Transverse colon (tissue), 4 donors: Measurements from ENCODE around the gene KRTAP21-2. TPM values are rescaled to one million over a fixed set of nuclear protein-coding genes. Genes with fewer than 3 reads are reported as not detected.

Source experiments
- DNase-seq: peaks from one replicate; pipeline ENCODE4 v3.0.0-alpha.2; 2019
- H3K27ac ChIP-seq, 4 donors: fragments of 200-600 bp; sonication (generic); 2 replicates each; pipeline ENCODE4 v1.5.1; 2016 to 2018; ENCODE audit warnings: inconsistent platforms in 4 of 4
- H3K27me3 ChIP-seq: fragments of 200-600 bp; sonication (generic); 2 replicates; pipeline ENCODE4 v1.5.1; 2017; ENCODE audit warnings: inconsistent platforms
- H3K36me3 ChIP-seq, 4 donors: fragments of 200-600 bp; sonication (generic); 2 replicates each; pipeline ENCODE4 v1.5.1; 2017 to 2019; ENCODE audit warnings: inconsistent platforms in 4 of 4
- H3K4me1 ChIP-seq, 4 donors: fragments of 200-600 bp; sonication (generic); 2 replicates each; pipeline ENCODE4 v1.5.1; 2017 to 2020; ENCODE audit warnings: inconsistent platforms in 4 of 4
- H3K4me3 ChIP-seq, 4 donors: fragments of 200-600 bp; sonication (generic); 1 replicate in 1 of 4; 2 replicates in 3 of 4; pipeline versions ENCODE4 v1.5.1 to v1.6.1; 2017 to 2019; ENCODE audit warnings: inconsistent platforms in 4 of 4
- H3K9me3 ChIP-seq, 2 donors: fragments of 200-600 bp; sonication (generic); 2 replicates each; pipeline ENCODE4 v1.5.1; 2017 to 2019; ENCODE audit warnings: inconsistent platforms in 2 of 2
- EP300 ChIP-seq: sonication (generic); formaldehyde crosslinking; IDR thresholded peaks from one replicate; pipeline ENCODE4 v1.6.1; 2017; ENCODE audit warnings: antibody characterized with exemption, low read depth
- POLR2A ChIP-seq: fragments of 450-650 bp; IDR thresholded peaks from one replicate; pipeline ENCODE4 v1.6.1; 2016; ENCODE audit warnings: antibody characterized with exemption, mild to moderate bottlenecking, moderate library complexity
- POLR2AphosphoS5 ChIP-seq, 3 donors: sonication (generic); formaldehyde crosslinking; IDR thresholded peaks; one replicate each; pipeline ENCODE4 v1.6.1; 2016; ENCODE audit warnings: antibody characterized with exemption in 3 of 3
- WGBS, 2 donors: methylation state at CpG; one replicate each; pipeline ENCODE4 v1.1.5; 2018; ENCODE audit warnings: low coverage in 1 of 2; 5-methylcytosine and 5-hydroxymethylcytosine counted together
- in situ Hi-C, 4 donors: fragments of 200-750 bp; cut with MboI; loops; one replicate each; pipeline versions ENCODE4 v1.15.0 to v1.15.1; 2017; ENCODE audit warnings: low sequenced_read_pairs in 3 of 4, low pct_ligation_motif_present in 1 of 4, low pct_unique_long_range_greater_than_20kb in 1 of 4
- intact Hi-C: fragments of 100-400 bp; cut with DNase I; formaldehyde crosslinking; loops from one replicate; pipeline ENCODE4 v1.15.1; 2023; ENCODE audit warnings: low total_unique reads
- total RNA-seq, 4 donors: library from RNA; depleted of rRNA; stranded (reverse); fragments of >200 nt; gene quantifications; one replicate each; pipeline ENCODE4 v1.1.0, GENCODE V29; 2016
- TF ChIP-seq, protein P1 (sequence below), 5 experiments: fragments of 200-600 bp in 3 of 5; fragments of 450-650 bp in 2 of 5; sonication (generic) in 3 of 5; IDR thresholded peaks; 1 replicate in 2 of 5; 2 replicates in 3 of 5; pipeline ENCODE4 v1.5.1; 2016 to 2017; ENCODE audit warnings: antibody characterized with exemption in 5 of 5, inconsistent platforms in 3 of 5, mild to moderate bottlenecking in 2 of 5, moderate library complexity in 1 of 5

Gene KRTAP21-2
- total RNA-seq = not detected

DNA sequence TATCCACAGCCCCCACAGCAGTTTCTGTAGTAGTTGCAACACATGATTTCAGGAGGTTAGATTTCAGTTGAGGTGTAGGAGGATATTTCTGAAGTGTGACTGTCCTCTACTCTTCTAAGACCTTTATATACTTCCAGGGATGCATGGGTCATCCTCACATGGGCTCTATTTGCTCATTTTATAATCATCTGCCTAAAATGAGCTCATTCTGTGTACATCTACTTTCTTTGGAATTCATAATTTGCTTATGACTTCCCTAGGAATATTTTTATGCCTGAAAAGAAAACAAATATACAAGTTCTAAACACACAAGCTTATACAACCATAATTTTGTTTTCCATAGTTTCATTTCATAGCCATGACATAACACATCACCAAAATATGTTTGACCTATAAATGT, at the start of gene KRTAP21-2:
TSS of gene KRTAP21-2 (minus strand) at position 101 of the 400 bp plus-strand sequence. CDS start at position 44, 57 bp downstream.
- TF ChIP-seq POLR2A = no peak
- TF ChIP-seq, protein P1, sequence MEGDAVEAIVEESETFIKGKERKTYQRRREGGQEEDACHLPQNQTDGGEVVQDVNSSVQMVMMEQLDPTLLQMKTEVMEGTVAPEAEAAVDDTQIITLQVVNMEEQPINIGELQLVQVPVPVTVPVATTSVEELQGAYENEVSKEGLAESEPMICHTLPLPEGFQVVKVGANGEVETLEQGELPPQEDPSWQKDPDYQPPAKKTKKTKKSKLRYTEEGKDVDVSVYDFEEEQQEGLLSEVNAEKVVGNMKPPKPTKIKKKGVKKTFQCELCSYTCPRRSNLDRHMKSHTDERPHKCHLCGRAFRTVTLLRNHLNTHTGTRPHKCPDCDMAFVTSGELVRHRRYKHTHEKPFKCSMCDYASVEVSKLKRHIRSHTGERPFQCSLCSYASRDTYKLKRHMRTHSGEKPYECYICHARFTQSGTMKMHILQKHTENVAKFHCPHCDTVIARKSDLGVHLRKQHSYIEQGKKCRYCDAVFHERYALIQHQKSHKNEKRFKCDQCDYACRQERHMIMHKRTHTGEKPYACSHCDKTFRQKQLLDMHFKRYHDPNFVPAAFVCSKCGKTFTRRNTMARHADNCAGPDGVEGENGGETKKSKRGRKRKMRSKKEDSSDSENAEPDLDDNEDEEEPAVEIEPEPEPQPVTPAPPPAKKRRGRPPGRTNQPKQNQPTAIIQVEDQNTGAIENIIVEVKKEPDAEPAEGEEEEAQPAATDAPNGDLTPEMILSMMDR (IDR thresholded peaks at IDR 0.05) = no peak
- TF ChIP-seq EP300 = no peak
- TF ChIP-seq POLR2AphosphoS5 (IDR thresholded peaks at IDR 0.05) = no peak
- H3K9me3 ChIP-seq = no peaks in the 10 kb centered on the region
- in situ Hi-C loops = no loop called here
- no peak within 1 kb of the TSS for H3K27ac ChIP-seq
- no peaks in the 10 kb centered on the region for H3K36me3 ChIP-seq
- no peaks in the 10 kb centered on the region for H3K4me1 ChIP-seq
- H3K27me3 ChIP-seq = no peaks in the 10 kb centered on the region
- intact Hi-C loops = no loop called here
- no peak within 1 kb of the TSS for H3K4me3 ChIP-seq
- no peak for DNase-seq

DNA sequence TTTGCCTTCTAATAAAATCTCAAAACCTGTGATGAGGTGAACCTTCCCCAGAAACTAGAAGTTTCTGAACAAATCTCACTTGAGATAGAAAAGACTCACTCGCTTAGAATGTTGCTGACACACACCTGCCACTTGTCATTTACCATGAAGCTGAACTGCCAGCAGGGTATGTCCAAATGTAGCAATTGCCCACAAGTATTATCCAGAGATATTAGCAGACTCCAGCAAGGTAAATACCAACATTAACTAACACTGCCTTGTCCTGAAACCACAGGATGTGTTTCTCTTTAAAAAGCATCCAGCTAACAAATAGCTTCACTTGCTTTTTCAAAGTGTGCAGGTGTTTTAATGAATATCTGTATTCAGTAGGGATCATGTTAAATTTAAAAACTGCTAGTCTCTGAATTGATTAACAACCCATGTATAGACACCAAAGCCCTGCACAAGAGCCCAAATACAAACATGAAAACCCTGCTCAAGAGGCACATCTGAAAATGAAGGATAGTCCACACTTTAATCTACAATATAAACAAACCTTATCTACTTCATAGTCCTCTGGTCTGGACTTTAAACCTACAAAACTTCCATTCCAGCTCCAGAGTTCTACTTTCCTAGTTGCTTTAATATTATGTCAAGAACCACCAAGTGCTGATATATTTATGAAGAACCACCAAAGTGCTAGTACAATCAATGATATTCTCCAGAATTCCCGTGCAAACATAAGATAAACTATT, 46.7 kb upstream of the KRTAP21-2 start:
- TF ChIP-seq, protein P1 (IDR thresholded peaks at IDR 0.05) = no peak
- TF ChIP-seq EP300 (no peak), POLR2A (no peak), POLR2AphosphoS5 (IDR thresholded peaks at IDR 0.05) (no peak)
- WGBS, 2 donors = 38 to 50% methylated on average over 1 to 2 of the region's 2 CpGs
- Histone ChIP-seq H3K4me3 (no peak overlapping the region), H3K27me3 (no peaks in the 10 kb centered on the region), H3K9me3 (peaks cover 4 to 6% of the 10 kb centered on the region in 2 donors), H3K36me3 (no peaks in the 10 kb centered on the region), H3K4me1 (no peaks in the 10 kb centered on the region), H3K27ac (no peak overlapping the region)
- DNase-seq = no peak
- in situ Hi-C loops (no loop called here), intact Hi-C loops (no loop called here)

DNA sequence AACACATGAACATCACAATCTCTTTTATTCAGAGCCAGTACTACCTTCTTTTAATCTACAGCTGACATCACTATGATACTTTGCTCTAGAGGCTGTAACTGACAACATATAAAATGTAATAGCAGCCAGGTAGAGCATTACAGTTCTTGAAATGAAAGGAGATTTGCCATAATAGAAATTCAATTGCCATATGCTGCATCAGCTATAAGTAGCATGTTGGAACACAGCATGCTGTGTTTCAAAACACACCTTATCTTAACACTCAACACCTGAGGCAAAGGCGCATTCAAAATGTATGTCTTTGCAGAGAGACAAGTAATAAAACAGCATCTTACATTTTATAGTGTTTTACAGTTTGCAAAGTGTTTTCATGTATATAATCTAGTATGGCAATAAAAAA, 32.2 kb upstream of the KRTAP21-2 start:
- Histone ChIP-seq H3K36me3 (no peaks in the 10 kb centered on the region), H3K9me3 (no peaks in the 10 kb centered on the region), H3K4me1 (no peaks in the 10 kb centered on the region), H3K27me3 (no peaks in the 10 kb centered on the region), H3K27ac (no peak overlapping the region), H3K4me3 (no peak overlapping the region)
- TF ChIP-seq POLR2A = no peak
- TF ChIP-seq, protein P1 (IDR thresholded peaks at IDR 0.05) = no peak
- TF ChIP-seq EP300 = no peak
- TF ChIP-seq POLR2AphosphoS5 (IDR thresholded peaks at IDR 0.05) = no peak
- WGBS, 2 donors = 60 to 82% methylated on average over 1 of the region's 1 CpG
- DNase-seq = no peak
- intact Hi-C loops = no loop called here
- in situ Hi-C loops = no loop called here

DNA sequence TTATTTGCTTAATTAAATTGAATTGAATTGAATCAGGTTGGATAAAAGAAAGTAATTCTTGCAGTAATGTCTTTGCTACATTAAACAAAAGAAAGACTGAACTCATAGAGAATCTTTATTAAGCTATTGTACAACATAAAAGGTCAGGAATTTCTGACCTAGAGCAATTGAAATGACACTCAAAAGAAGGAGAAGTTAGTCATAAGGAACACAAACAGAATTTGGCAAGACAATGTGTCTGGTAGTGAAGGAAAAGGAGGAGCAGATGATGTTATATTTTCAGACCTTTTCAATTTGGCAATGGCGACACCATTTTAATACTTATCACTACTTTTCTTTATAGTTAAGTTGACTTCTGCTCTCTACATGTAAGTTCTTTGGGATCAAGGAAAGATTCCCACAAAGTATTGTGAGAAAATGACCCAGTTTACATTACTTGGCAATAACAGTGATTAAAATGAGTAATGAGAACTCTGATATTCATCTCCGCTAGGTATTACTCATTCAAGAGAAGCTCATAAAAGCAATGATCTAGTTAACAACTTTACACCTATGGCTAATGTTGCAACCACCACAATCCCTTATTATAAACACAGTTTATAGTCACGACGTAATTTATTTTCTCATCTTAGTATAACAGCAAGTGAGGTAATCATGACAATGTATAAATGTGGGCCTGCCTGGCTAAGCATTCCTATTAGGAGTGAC, 22.8 kb upstream of the KRTAP21-2 start:
- DNase-seq = no peak
- Histone ChIP-seq H3K36me3 (no peaks in the 10 kb centered on the region), H3K4me3 (no peak overlapping the region), H3K27me3 (no peaks in the 10 kb centered on the region), H3K27ac (no peak overlapping the region), H3K9me3 (no peaks in the 10 kb centered on the region), H3K4me1 (no peaks in the 10 kb centered on the region)
- intact Hi-C loops = no loop called here
- TF ChIP-seq, protein P1 (IDR thresholded peaks at IDR 0.05) = no peak
- TF ChIP-seq POLR2AphosphoS5 (IDR thresholded peaks at IDR 0.05) (no peak), POLR2A (no peak), EP300 (no peak)
- in situ Hi-C loops = no loop called here
- 76 to 83% methylated on average over 3 to 4 of the region's 4 CpGs for WGBS, 2 donors
